GM19452 (cell line): ENCODE measurements around the gene SLC8B1.

Experiments
- ATAC-seq: cut with Tn5 transposase; IDR thresholded peaks from one replicate; pipeline ENCODE4 v1.9.1; 2021; ENCODE audit not compliant: unreplicated experiment

Gene SLC8B1

DNA sequence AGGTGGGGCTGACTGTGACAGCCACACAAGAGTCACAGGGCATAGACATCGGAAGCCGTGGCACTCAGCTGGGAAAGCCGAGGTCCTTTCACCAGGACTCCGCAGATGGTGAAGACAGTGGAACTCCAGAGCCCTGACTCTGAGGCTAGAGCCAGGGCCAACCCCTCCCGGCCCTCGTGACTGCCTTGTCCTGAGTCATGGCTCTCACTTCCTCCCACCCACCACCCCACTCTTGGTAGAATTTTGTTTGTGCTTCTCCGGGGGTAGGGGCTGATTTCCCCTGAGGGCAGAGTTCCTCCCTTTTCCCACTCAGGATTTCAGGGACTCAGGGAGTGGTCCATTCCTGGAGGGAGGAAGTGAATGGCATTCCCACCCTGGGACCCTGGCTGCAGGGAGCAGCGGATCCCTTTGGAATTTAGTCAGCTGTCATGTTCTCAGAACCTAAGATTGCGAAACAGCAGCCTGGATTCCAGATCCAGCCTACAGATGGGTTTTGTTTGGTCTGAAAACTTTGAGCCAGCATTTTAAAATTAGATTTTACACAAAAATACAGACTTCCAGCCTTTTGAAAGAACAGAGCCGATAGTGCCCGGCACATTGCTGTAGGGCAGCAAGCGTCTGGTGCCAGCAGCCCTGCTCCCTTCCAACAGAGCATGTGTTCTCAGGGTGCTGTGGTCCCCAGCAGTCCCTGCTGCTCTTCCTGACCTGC is 62.9 kb downstream of the SLC8B1 start:
- no peak for ATAC-seq

DNA sequence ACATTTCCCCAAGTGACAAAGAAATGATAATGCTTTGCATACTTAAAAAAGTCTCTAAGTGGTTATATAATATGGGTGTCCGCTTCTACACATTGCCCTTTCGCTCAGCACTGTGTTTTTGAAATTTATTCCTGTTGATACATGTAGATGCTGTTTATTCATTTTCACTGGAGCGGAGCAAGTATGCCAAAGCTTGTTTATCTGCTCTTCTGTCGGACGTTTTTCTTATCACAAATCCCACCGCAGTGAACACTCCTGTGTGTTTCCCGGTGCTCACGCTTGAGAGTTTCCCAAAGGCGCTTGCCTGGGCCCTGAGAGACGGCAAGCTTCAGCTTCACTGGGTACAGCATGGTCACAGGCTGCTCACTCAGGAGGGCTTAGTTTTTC is 63.5 kb downstream of the SLC8B1 start:
- ATAC-seq, result no peak

GRCh38 chr12:113270709-113271009 is 64.2 kb downstream of the SLC8B1 start:
- no peak for ATAC-seq

DNA sequence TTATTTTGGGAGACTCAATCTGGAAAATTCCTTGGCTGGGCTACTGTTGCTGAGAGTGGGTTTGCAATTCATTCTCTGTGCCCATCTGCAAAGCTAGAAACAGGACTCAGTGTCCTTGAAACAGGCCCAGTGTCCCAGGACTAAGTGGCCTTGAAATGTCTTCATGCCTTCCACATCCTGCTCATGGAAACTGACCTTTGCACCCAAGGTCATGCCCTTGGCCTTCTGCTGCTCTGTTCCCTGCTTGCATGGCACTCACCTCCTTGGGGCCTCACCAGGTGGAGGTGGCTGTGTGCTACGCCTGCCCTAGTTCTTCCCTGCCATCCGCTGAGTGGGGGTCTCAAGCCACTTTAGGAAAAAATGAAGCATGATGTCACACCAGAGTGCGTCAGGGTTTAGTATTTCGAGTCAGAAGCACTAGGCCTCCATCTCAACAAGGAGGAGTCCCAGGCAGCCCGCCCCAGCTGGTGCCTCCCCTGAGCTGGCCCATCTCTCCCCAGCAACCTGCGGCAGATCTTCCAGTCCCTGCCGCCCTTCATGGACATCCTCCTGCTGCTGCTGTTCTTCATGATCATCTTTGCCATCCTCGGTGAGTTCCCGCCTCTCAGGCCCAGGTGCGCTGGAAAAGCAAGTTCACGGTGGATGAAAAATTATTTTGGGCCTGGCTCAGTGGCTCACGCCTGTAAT is 65.5 kb downstream of the SLC8B1 start:
- ATAC-seq, result no peak

GRCh38 chr12:113268621-113269020 is 66.3 kb downstream of the SLC8B1 start:
- ATAC-seq, result no peak

DNA sequence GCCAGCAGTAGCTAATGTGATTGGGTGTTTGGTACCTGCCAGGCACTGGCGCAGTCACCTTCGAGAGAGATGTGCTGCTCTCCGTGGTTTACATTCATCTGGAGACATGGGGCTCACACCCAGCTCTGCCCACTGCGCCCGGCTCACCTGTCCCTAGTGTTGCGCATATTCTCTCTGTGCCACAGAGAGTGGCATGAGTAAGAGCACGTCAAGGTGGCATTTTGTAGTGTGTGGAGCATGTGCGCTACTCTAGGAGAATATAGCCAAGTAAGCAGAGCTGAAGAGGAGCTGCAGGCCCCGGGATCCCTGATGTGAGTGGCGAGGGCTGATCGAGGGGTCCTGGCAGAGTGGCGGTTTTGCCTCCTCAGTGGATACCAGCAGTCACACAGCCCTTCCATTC is 66.8 kb downstream of the SLC8B1 start:
- ATAC-seq, result no peak

- no peak for ATAC-seq
Observed at GRCh38 chr12:113267621-113268020, 67.3 kb downstream of the SLC8B1 start.

DNA sequence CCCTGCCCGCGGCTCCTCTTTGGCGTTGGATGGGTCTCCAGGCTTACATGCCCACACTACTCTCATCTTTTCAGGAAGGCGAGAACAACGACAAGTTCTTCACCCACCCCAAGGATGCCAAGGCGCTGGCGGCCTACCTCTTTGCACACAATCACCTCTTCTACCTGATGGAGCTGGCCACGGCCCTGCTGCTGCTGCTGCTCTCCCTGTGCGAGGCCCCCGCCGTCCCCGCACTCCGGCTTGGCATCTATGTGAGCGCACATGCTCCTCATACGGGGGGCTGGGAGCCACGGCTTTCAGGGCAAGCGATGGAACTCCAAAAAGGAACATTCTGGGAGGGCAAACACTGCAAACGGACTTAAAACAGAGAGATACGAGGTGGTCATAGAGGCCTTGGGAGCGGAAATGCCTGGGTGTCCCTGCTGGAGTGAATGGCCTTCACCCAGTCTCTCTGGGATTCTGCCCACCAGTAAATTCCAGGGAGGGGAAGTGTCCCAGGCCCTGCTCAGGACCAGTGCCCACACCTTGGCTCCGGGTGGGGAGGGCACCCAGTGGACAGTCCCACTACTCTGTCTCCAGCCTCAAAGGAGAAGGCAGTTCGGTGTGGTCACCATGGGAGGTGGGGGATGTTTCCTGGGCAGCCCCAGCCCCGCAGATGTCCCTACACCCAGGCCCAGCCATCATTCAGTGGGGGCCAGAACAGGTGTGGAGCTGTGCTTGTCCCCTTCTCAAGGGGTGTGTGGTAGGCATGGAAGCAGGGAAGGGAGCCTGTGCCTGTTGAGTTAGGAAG is 68.6 kb downstream of the SLC8B1 start:
- ATAC-seq, result no peak

GRCh38 chr12:113263431-113263963 is 71.4 kb downstream of the SLC8B1 start:
- no peak for ATAC-seq

GRCh38 chr12:113262710-113263109 is 72.2 kb downstream of the SLC8B1 start:
- ATAC-seq, result no peak

DNA sequence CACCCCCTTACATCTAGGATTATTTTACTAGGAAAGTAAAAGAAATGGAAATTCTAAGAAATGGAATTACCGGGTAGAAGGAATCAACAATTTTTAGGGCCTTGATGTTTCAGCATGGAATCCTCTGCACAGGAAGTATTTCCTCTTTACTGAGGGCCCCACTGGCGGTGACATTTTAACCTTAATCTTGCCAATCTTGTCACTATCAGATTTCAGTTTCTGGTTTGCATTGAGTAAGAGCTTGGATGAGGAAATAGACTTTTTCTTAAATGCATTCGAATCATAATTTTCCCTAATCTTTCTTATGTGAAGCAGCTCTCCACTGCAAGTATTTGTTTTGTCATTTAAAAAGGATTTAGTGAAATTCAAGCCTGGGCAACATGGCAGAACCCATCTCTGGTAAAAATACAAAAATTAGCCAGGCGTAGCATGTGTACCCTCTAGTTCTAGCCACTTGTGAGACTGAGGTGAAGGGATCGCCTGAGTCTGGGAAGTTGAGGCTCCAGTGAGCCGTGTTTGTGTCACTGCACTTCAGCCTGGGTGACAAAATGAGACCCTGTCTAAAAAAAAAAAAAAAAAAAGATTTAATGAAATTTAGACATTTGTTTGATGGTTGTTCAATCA is 73.0 kb downstream of the SLC8B1 start:
- ATAC-seq, result no peak

- no peak for ATAC-seq
Observed at GRCh38 chr12:113260636-113261300, 74.1 kb downstream of the SLC8B1 start.

GRCh38 chr12:113260127-113260526 is 74.8 kb downstream of the SLC8B1 start:
- no peak for ATAC-seq

DNA sequence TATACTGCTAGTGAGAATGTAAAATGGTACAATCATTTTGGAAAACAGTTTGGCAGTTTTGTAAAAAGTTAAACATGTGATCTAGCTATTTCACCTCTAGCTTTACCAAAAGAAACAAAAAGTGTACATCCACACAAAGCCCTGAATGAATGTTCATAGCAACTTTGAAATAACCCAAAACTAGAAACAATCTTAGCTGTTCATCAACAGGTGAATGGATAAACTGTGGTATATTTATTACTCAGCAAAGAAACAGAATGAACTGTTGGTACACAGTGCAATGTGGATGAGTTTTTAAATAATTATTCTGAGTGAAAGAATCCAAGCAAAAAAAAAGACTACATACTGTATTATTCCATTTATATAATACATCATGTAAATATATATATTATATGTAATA is 77.3 kb downstream of the SLC8B1 start:
- ATAC-seq, result no peak

DNA sequence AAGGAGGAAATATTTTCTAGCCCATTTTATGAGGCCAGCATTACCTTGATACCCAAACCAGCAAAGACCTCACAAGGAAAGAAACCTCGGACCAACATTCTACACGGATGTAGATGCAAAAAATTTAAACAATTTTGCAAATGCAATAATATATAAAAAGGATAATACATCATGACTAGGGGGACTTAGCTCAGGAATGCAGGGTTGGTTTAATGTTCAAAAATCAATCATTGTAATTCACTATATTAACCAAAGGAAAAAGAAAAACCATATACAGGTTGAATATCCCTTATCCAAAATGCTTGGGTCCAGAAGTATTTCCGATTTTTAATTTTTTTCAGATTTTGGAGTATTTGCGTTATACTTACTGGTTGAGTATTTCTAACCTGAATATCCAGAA is 80.6 kb downstream of the SLC8B1 start:
- no peak for ATAC-seq

GRCh38 chr12:113253532-113254285 is 81.2 kb downstream of the SLC8B1 start:
- ATAC-seq, result no peak

DNA sequence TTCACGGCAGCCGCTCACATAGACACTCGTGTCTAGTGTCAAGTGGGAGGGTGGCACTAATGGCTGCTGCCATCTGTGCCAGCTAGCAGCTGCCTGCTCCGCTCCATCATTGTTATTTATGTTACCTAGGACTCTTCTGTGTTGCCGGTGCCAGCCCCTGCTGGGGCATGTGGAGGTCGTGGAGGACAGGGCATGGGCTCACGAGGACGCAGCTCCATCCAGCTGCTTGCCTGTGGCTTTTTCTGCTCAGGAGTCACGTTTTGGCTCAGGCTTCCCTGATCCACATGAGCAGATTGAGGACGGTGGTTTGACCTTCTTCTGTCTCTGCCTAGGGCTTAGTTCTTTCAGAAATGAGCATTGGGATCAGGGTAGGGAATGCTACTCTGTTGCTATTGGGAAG is 82.4 kb downstream of the SLC8B1 start:
- ATAC-seq, result no peak

DNA sequence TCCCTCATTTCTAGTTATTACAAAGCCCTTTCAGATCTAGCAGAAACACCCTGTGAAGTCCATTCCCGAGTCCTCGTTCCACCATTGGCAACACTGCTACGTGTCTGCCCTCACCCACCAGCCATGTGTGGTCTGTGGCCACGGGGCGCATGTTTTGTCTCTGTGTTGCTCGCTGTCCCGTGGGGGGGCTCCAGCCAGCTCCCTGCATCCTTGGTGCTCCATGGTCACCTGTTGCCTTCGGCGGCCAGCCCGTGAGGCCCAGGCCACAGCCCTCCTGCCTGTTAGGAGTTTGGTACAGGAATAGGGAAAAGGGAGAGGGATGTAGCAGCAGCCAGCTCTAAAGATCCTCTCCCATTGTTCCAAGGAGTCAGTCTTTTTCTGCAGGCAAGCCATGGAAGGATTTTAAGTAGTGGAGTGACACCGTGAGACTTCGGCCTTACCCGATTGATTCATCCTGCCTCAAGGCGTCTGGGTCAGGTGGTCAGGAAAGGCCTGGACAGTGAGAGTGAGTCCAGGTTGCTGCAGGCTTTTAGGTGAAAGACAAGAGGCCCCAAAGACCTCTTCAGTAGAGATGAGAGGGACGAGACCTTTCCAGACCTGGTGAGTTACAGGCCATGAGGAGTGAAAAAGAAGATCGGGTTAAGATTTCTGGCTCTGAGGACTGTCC is 83.4 kb downstream of the SLC8B1 start:
- no peak for ATAC-seq

GRCh38 chr12:113250045-113250444 is 84.9 kb downstream of the SLC8B1 start:
- no peak for ATAC-seq

GRCh38 chr12:113249546-113249945 is 85.4 kb downstream of the SLC8B1 start:
- no peak for ATAC-seq
